Measurements from ENCODE around the gene EXOC3L1. TPM values are rescaled to one million over a fixed set of nuclear protein-coding genes. Genes with fewer than 3 reads are reported as not detected.

EXOC3L1 gene
- total and polyA plus RNA-seq, 11 donors = 1.9 to 9.1 (median 3.2) TPM

DNA sequence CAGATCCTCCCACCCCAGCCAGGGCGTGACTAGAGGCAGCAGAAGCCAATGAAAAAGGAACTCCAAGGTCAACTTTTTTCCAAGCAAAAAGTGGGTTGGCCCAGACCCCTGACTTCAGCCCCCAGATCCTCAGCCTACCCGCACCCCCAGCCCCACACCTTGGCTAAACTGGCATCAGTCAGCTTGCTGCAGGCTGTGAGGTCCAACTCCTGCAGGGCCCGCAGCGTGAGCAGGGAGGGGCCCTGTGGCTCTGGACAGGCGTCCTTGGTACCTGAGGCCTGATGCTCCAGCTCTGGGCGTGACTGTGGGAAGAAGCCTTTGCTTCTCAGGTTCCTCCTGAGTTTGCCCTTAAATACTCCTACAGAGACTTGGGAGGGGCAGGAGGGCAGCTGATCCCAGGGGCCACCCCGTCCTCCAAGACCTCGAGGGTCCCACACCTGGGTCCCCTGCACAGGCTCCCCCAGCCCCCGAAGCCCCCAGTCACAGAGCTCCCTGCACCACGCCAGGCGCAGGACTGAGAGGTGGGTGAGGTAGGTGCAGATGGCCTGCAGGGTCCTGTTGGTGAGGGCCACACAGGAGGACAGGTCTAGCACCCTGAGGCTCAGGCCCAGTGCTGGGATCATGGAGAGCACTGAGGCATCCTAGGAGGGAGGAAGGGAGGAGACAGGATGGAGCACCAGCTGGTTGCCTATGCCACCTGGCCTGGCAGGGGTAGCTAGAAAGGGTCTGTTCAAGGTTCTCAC, 18.4 kb upstream of the EXOC3L1 start:
- peaks cover 0 to 7% (median 4%) of the 10 kb centered on the region in 12 donors for H3K4me1 ChIP-seq
- WGBS, 4 donors = 93 to 96% (median 95%) methylated on average over 6 to 11 of the region's 11 CpGs
- peaks cover 0 to 15% (median 7%) of the 10 kb centered on the region in 9 donors for H3K36me3 ChIP-seq
- H3K4me3 ChIP-seq = no peak overlapping the region
- no peak overlapping the region for H3K27ac ChIP-seq
- intact Hi-C loops (cut with DNase I) = no loop called here
- no peak for TF ChIP-seq POLR2A (IDR thresholded peaks at IDR 0.05)
- TF ChIP-seq, protein P1, sequence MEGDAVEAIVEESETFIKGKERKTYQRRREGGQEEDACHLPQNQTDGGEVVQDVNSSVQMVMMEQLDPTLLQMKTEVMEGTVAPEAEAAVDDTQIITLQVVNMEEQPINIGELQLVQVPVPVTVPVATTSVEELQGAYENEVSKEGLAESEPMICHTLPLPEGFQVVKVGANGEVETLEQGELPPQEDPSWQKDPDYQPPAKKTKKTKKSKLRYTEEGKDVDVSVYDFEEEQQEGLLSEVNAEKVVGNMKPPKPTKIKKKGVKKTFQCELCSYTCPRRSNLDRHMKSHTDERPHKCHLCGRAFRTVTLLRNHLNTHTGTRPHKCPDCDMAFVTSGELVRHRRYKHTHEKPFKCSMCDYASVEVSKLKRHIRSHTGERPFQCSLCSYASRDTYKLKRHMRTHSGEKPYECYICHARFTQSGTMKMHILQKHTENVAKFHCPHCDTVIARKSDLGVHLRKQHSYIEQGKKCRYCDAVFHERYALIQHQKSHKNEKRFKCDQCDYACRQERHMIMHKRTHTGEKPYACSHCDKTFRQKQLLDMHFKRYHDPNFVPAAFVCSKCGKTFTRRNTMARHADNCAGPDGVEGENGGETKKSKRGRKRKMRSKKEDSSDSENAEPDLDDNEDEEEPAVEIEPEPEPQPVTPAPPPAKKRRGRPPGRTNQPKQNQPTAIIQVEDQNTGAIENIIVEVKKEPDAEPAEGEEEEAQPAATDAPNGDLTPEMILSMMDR (IDR thresholded peaks at IDR 0.05) = no peak
- ATAC-seq (no peak), DNase-seq (no peak)
- no peaks in the 10 kb centered on the region for H3K9me3 ChIP-seq
- H3K27me3 ChIP-seq = no peaks in the 10 kb centered on the region

GRCh38 chr16:67207249-67208091, 17.5 kb upstream of the EXOC3L1 start:
- Histone ChIP-seq H3K36me3 (peaks cover 0 to 22% (median 9%) of the 10 kb centered on the region in 9 donors), H3K27me3 (no peaks in the 10 kb centered on the region), H3K9me3 (no peaks in the 10 kb centered on the region), H3K4me3 (no peak overlapping the region), H3K4me1 (no peaks in the 10 kb centered on the region), H3K27ac (no peak overlapping the region)
- DNase-seq (peak in 1 of 5 donors; percentile 61), ATAC-seq (no peak)
- TF ChIP-seq, protein P1 (IDR thresholded peaks at IDR 0.05) = no peak
- no peak for TF ChIP-seq POLR2A (IDR thresholded peaks at IDR 0.05)
- WGBS, 4 donors = 77 to 83% (median 81%) methylated on average over 14 to 21 of the region's 21 CpGs
- intact Hi-C loops (cut with DNase I) = no loop called here

DNA sequence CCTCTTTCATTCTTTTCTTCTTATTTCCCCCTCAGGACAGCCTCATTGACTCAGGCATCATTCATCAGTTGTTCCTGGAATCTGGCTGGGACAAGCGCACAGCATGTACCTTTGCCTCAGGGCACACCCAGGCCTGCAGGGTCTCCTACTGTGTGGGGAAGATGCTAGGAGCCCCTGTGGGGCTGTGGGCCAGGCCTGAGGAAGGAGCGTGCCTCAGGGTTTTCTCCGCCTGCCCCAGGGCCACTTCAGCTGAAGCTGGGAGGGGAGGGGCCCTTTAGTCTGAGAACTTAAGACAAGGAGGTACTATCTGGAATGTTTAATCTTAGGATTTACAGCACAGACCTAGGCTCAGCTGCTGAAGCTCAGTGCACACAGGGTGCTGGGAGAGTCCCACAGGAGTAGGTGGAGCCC, 16.9 kb upstream of the EXOC3L1 start:
- DNase-seq (peak in 1 of 5 donors; percentile 27), ATAC-seq (no peak)
- H3K4me3 ChIP-seq = no peak overlapping the region
- H3K9me3 ChIP-seq = no peaks in the 10 kb centered on the region
- no peaks in the 10 kb centered on the region for H3K27me3 ChIP-seq
- TF ChIP-seq, protein P1 (IDR thresholded peaks at IDR 0.05) = no peak
- TF ChIP-seq POLR2A (IDR thresholded peaks at IDR 0.05) = no peak
- peaks cover 0 to 28% (median 16%) of the 10 kb centered on the region in 9 donors for H3K36me3 ChIP-seq
- no peaks in the 10 kb centered on the region for H3K4me1 ChIP-seq
- WGBS, 4 donors = 89 to 98% (median 96%) methylated on average over 3 of the region's 3 CpGs
- intact Hi-C loops (cut with DNase I) = no loop called here
- H3K27ac ChIP-seq = no peak overlapping the region
